ENCODE measurements around the gene MOCS1.

The MOCS1 gene

GRCh38 chr6:39908838-39909583 lies 25.3 kb downstream of the MOCS1 start:
- no peaks in the 10 kb centered on the region for H3K9me3 ChIP-seq (ENCODE audit: control insufficient read depth, insufficient read depth, low read length)
- H3K4me1 ChIP-seq (ENCODE audit: control insufficient read depth, insufficient read depth, low read length) = no peaks in the 10 kb centered on the region
- no peak overlapping the region for H3K4me3 ChIP-seq (ENCODE audit: low read depth, low read length)
- no peak overlapping the region for H3K9ac ChIP-seq (ENCODE audit: low read depth, low read length)
- no peaks in the 10 kb centered on the region for H3K27me3 ChIP-seq (ENCODE audit: control insufficient read depth, insufficient read depth, low read length)
- H3K36me3 ChIP-seq (ENCODE audit: control insufficient read depth, insufficient read depth, low read length) = peaks cover 19% of the 10 kb centered on the region

GRCh38 chr6:39907871-39908575 lies 26.2 kb downstream of the MOCS1 start:
- Histone ChIP-seq H3K4me1 (ENCODE audit: control insufficient read depth, insufficient read depth, low read length) (no peaks in the 10 kb centered on the region), H3K36me3 (ENCODE audit: control insufficient read depth, insufficient read depth, low read length) (peaks cover 14% of the 10 kb centered on the region), H3K9me3 (ENCODE audit: control insufficient read depth, insufficient read depth, low read length) (no peaks in the 10 kb centered on the region), H3K4me3 (ENCODE audit: low read depth, low read length) (no peak overlapping the region), H3K27me3 (ENCODE audit: control insufficient read depth, insufficient read depth, low read length) (no peaks in the 10 kb centered on the region), H3K9ac (ENCODE audit: low read depth, low read length) (no peak overlapping the region)

DNA sequence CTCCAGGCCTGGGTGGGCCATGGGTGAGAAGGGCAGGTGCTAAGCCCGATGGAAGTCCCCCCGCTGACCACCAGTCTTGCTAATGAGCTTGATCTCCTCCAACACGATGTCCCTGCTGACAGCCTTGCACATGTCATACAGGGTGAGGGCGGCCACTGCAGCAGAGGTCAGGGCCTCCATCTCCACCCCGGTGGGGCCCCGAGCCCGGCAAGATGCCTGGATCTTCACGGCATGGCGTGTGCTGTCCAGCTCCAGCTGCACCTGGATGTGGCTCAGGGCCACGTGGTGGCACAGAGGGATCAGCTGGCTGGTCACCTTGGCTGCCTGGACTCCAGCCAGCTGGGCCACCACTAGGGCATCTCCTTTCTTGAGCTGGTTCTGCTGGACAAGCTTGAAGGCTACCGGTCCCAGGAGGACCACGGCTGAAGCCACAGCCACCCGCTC lies 27.9 kb downstream of the MOCS1 start:
- Histone ChIP-seq H3K9ac (ENCODE audit: low read depth, low read length) (no peak overlapping the region), H3K4me1 (ENCODE audit: control insufficient read depth, insufficient read depth, low read length) (no peaks in the 10 kb centered on the region), H3K4me3 (ENCODE audit: low read depth, low read length) (no peak overlapping the region), H3K27me3 (ENCODE audit: control insufficient read depth, insufficient read depth, low read length) (no peaks in the 10 kb centered on the region), H3K9me3 (ENCODE audit: control insufficient read depth, insufficient read depth, low read length) (no peaks in the 10 kb centered on the region), H3K36me3 (ENCODE audit: control insufficient read depth, insufficient read depth, low read length) (peaks cover 8% of the 10 kb centered on the region)

DNA sequence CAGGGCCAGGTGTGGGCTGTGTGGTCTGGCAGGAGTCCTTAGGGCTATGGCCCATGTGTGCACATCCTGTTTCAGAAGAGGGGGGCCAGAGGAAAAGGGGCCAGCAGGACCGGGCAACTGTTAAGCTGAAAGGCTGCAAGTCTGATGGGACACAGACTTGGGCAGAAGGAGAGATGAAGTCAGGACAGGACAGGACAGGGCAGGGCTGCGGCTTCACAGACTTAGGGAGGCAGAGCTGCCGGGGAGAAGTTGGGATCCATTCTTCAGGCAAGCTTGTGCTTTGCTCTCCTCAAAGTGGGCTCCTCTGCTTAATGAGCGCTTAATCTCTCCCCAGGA lies 28.7 kb downstream of the MOCS1 start:
- Histone ChIP-seq H3K9me3 (ENCODE audit: control insufficient read depth, insufficient read depth, low read length) (no peaks in the 10 kb centered on the region), H3K4me1 (ENCODE audit: control insufficient read depth, insufficient read depth, low read length) (no peaks in the 10 kb centered on the region), H3K27me3 (ENCODE audit: control insufficient read depth, insufficient read depth, low read length) (no peaks in the 10 kb centered on the region), H3K36me3 (ENCODE audit: control insufficient read depth, insufficient read depth, low read length) (peaks cover 8% of the 10 kb centered on the region), H3K4me3 (ENCODE audit: low read depth, low read length) (no peak overlapping the region), H3K9ac (ENCODE audit: low read depth, low read length) (no peak overlapping the region)

DNA sequence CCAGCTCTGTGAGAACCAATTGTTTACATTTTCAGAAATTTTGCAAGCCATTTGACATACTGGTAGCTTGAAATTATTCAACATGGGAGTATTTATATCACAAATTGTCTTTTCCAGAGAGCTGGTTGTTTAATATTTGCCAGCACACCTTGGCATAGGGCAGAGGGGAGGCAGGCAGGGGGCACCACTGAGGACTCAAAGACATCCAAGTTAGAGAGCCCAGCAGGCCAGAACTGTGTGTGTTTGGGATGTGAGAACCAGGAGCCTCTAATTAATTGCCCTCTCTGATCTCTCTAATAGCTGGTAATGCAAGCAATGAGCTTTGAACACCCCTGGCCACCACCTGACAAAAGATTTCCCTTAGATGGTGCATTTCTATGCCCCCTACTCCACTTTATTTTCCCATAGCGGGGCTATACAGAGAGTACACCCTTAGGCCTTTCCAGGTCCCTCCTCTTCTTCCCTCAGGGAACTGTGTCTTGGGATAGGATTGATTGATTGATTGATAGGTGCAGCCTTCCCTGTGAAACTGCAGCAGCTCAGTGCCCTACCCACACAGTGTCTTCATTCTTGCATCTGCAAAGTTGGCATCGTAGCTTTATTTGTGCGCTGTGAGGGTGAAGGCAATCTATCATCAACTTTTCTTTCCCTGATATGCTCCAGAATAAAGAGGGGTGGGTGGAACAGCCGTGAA lies 29.2 kb downstream of the MOCS1 start:
- Histone ChIP-seq H3K4me1 (ENCODE audit: control insufficient read depth, insufficient read depth, low read length) (no peaks in the 10 kb centered on the region), H3K36me3 (ENCODE audit: control insufficient read depth, insufficient read depth, low read length) (peaks cover 8% of the 10 kb centered on the region), H3K27me3 (ENCODE audit: control insufficient read depth, insufficient read depth, low read length) (no peaks in the 10 kb centered on the region)

GRCh38 chr6:39903656-39904055 lies 30.6 kb downstream of the MOCS1 start:
- Histone ChIP-seq H3K4me1 (ENCODE audit: control insufficient read depth, insufficient read depth, low read length) (no peaks in the 10 kb centered on the region), H3K4me3 (ENCODE audit: low read depth, low read length) (no peak overlapping the region), H3K36me3 (ENCODE audit: control insufficient read depth, insufficient read depth, low read length) (peaks cover 8% of the 10 kb centered on the region), H3K9ac (ENCODE audit: low read depth, low read length) (no peak overlapping the region), H3K9me3 (ENCODE audit: control insufficient read depth, insufficient read depth, low read length) (no peaks in the 10 kb centered on the region), H3K27me3 (ENCODE audit: control insufficient read depth, insufficient read depth, low read length) (no peaks in the 10 kb centered on the region)

More for the DNA sequence above, 29.2 kb downstream of the MOCS1 start:
- no peak overlapping the region for H3K9ac ChIP-seq (ENCODE audit: low read depth, low read length)
- no peak overlapping the region for H3K4me3 ChIP-seq (ENCODE audit: low read depth, low read length)
- H3K9me3 ChIP-seq (ENCODE audit: control insufficient read depth, insufficient read depth, low read length) = no peaks in the 10 kb centered on the region

DNA sequence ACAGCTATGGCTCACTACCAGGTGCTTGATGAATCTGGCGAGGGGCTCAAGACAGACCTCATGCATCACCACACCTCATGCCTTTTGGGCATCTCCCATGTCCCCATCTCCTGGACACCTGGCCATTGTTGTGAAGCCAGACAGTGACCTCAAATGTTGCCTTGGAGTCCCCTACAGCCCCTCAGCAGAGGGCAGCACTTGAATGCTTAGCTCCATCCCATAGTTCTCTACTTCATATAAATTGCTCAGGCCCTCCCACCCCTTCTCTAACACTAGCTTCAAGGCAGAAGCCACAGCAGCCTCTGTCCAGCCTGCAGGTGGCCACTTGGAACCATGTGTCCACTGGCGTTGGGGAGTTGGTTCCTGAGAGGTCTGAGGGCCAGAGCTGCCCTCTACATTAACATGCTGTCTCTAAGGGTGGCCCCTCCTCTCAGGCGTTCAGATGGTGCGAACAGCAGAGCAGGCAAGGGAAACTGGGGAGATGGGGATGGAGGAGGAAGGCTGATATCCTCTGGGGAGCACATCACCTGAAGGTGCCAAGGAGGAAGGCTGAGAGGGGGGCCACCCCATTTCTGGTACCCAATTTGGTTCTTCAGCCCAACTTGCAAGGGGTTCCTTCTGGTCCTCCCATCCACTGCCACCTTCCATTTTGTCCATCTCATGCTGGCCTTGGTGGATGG lies 31.3 kb downstream of the MOCS1 start:
- Histone ChIP-seq H3K36me3 (ENCODE audit: control insufficient read depth, insufficient read depth, low read length) (peaks cover 8% of the 10 kb centered on the region), H3K4me1 (ENCODE audit: control insufficient read depth, insufficient read depth, low read length) (peaks cover 5% of the 10 kb centered on the region), H3K9ac (ENCODE audit: low read depth, low read length) (no peak overlapping the region), H3K27me3 (ENCODE audit: control insufficient read depth, insufficient read depth, low read length) (no peaks in the 10 kb centered on the region), H3K9me3 (ENCODE audit: control insufficient read depth, insufficient read depth, low read length) (no peaks in the 10 kb centered on the region), H3K4me3 (ENCODE audit: low read depth, low read length) (no peak overlapping the region)

DNA sequence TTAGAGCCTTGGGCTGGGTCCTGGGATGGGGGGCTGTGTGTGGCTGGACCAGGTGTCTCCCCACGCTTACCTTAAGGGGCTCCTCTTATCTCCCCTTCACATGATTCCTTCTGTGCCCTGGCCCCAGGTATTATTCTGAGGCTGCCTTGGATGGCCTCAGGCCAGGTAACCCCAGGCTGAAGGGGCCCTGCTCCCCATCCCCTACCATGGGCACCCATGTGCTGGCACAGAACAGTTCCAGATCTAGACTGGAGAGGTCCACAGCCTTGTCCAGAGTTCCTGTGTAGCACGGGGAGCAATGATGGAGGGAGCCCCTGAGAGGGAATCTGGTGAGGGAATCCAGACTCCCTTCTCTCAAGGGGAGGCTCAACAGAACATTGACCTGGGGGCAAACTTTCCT lies 32.1 kb downstream of the MOCS1 start:
- H3K4me3 ChIP-seq (ENCODE audit: low read depth, low read length) = no peak overlapping the region
- H3K4me1 ChIP-seq (ENCODE audit: control insufficient read depth, insufficient read depth, low read length) = peaks cover 5% of the 10 kb centered on the region
- peaks cover 8% of the 10 kb centered on the region for H3K36me3 ChIP-seq (ENCODE audit: control insufficient read depth, insufficient read depth, low read length)
- H3K27me3 ChIP-seq (ENCODE audit: control insufficient read depth, insufficient read depth, low read length) = no peaks in the 10 kb centered on the region
- no peak overlapping the region for H3K9ac ChIP-seq (ENCODE audit: low read depth, low read length)
- no peaks in the 10 kb centered on the region for H3K9me3 ChIP-seq (ENCODE audit: control insufficient read depth, insufficient read depth, low read length)

- Histone ChIP-seq H3K9me3 (ENCODE audit: control insufficient read depth, insufficient read depth, low read length) (no peaks in the 10 kb centered on the region), H3K4me1 (ENCODE audit: control insufficient read depth, insufficient read depth, low read length) (peaks cover 5% of the 10 kb centered on the region), H3K27me3 (ENCODE audit: control insufficient read depth, insufficient read depth, low read length) (no peaks in the 10 kb centered on the region), H3K9ac (ENCODE audit: low read depth, low read length) (no peak overlapping the region), H3K4me3 (ENCODE audit: low read depth, low read length) (no peak overlapping the region), H3K36me3 (ENCODE audit: control insufficient read depth, insufficient read depth, low read length) (peaks cover 8% of the 10 kb centered on the region)
Measured at GRCh38 chr6:39901670-39902069, 32.6 kb downstream of the MOCS1 start.

- Histone ChIP-seq H3K9me3 (ENCODE audit: control insufficient read depth, insufficient read depth, low read length) (no peaks in the 10 kb centered on the region), H3K27me3 (ENCODE audit: control insufficient read depth, insufficient read depth, low read length) (no peaks in the 10 kb centered on the region), H3K4me3 (ENCODE audit: low read depth, low read length) (no peak overlapping the region), H3K4me1 (ENCODE audit: control insufficient read depth, insufficient read depth, low read length) (peaks cover 5% of the 10 kb centered on the region), H3K9ac (ENCODE audit: low read depth, low read length) (no peak overlapping the region), H3K36me3 (ENCODE audit: control insufficient read depth, insufficient read depth, low read length) (peaks cover 8% of the 10 kb centered on the region)
Measured at GRCh38 chr6:39901116-39901655, 33.1 kb downstream of the MOCS1 start.

DNA sequence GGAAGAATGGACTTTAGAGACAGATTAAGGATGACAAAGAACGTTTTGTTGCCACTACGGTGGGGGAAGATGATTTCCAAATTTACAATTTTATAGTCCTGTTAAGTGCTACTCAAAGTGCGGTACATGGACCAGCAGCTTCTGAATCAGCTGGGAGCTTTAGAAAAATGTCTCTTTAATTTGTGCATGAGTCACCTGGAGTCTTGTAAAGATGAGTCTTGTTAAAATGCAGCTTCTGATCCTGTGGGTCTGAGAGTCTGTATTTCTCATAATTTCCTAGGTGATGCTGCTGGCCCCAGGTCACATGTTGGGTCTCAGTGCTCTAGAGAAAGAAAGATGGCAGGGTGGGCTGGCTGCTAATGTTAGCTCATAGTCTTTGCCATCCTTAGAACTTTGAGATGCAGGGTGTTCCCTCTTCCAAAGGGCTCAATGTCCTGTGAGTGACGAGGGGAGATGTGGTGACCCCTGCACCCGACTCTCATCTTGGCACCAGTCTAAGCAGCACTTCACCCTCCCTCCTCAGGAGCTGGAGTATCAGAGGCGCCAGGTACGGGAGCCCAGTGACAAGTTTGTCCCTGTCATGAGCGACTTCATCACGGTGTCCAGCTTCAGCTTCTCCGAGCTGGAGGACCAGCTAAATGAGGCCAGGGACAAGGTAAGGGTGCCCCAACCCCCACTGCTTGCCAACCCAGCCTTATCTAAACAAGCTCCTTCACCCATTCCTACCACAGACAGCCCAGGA lies 34.5 kb downstream of the MOCS1 start:
- Histone ChIP-seq H3K9me3 (ENCODE audit: control insufficient read depth, insufficient read depth, low read length) (no peaks in the 10 kb centered on the region), H3K36me3 (ENCODE audit: control insufficient read depth, insufficient read depth, low read length) (no peaks in the 10 kb centered on the region), H3K27me3 (ENCODE audit: control insufficient read depth, insufficient read depth, low read length) (no peaks in the 10 kb centered on the region), H3K4me1 (ENCODE audit: control insufficient read depth, insufficient read depth, low read length) (peaks cover 5% of the 10 kb centered on the region), H3K4me3 (ENCODE audit: low read depth, low read length) (no peak overlapping the region), H3K9ac (ENCODE audit: low read depth, low read length) (no peak overlapping the region)

Measured in iPS-15b (cell line).